Dermis microvascular lymphatic vessel endothelial cell (primary cell): ENCODE measurements around the gene CUL2. TPM values are rescaled to one million over a fixed set of nuclear protein-coding genes. Genes with fewer than 3 reads are reported as not detected.
"Not testable (repeated sequence)": the region's sequence is repeated elsewhere in the genome, so short reads cannot be mapped to it uniquely, and the experiment has no call there.

ENCODE experiments used
- DNase-seq, 2 donors: peaks; one replicate each; pipeline versions ENCODE4 v3.0.0 to v3.0.0-alpha.2; 2010; ENCODE audit warnings: low read depth in 2 of 2
- total RNA-seq: library from RNA; depleted of rRNA; stranded (reverse); fragments of >200 nt; gene quantifications from 2 replicates; pipeline ENCODE4 v1.2.1, GENCODE V29; 2014

Gene CUL2
- total RNA-seq, 1 donor from 2014 or later, result 24.0 TPM

DNA sequence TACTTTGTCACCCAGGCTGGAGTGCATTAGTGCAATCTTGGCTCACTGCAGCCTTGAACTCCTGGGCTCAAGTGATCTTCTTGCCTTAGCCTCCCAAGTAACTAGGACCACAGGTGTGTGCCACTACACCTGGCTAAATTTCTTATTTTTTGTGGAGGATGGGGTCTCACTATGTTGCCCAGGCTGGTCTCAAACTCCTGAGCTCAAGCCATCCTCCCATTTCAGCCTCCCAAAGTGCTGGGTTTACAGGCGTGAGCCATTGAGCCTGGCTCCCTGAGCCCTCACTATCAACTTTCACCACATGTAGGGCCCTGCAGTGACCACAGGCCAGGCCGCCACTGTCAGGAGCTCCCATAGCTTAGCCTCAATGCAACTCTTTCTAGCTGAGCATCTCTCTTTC lies 110.2 kb downstream of the CUL2 start:
- DNase-seq, result no peak

DNA sequence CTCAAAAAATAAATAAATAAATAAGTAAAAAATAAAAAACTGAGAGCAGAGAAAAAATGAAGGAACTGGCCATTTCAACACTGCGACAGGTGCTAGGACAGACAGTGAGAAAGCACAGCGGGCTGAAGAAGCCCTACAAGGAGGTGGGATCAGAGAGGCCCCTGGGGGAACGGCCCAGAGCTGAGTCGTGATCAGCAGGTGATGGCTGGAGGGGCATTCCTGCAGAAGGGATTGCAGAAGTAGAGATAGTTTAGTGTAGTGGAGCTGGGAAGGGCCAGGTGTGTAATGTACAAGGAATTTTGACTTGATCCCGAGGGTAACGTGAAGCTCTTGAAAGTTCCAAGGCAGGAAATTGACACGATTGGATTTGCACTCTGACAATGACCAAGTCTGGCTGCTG lies 112.1 kb downstream of the CUL2 start:
- no peak for DNase-seq

DNA sequence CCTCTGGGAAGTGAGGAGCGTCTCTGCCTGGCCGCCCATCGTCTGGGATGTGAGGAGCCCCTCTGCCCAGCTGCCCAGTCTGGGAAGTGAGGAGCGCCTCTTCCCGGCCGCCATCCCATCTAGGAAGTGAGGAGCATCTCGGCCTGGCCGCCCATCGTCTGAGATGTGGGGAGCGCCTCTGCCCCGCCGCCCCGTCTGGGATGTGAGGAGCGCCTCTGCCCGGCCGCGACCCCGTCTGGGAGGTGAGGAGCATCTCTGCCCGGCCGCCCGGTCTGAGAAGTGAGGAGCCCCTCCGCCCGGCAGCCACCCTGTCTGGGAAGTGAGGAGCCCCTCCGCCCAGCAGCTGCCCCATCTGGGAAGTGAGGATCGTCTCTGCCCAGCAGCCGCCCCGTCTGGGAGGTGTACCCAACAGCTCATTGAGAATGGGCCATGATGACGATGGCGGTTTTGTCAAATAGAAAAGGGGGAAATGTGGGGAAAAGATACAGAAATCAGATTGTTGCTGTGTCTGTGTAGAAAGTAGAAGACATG lies 113.7 kb downstream of the CUL2 start:
- not testable (repeated sequence) for DNase-seq

DNA sequence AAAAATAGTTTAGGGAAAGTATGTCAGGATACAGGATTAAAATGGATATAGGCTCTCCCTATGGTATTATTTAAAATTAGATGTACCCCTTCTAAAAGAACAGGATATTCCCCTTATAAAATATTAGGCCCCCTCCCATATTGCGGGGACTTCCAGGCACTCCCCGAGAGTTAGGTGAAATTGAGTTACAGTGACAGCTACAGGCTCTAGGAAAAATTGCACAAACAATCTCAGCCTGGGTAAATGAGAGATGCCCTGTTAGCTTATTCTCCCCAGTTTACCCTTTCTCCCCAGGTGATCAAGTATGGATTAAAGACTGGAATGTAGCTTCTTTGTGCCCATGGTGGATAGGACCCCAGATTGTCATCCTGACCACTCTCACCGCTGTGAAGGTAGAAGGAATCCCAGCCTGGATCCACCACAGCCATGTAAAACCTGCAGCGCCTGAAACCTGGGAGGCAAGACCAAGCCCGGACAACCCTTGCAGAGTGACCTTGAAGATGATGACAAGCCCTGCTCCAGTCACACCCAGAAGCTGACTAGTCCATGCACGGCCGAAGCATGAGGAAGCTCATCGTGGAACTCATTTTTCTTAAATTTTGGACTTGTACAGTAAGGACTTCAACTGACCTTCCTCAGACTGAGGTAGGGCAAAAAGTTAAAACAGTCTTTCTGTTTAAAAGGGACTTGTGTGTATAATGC lies 115.6 kb downstream of the CUL2 start:
- DNase-seq, result not testable (repeated sequence)

DNA sequence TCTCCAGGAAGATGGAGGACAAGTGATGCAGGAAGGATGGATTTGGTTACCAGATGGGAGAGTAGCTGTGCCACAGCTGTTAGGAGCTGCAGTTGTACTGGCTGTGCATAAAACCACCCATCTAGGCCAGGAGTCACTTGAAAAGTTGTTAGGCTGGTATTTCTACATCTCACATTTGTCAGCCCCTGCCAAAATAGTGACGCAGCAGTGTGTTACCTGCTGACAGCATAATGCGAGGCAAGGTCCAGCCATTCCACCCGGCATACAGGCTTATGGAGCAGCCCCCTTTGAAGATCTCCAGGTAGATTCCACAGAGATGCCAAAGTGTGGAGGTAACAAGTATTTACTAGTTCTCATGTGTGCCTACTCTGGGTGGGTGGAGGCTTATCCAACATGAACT lies 116.4 kb downstream of the CUL2 start:
- DNase-seq, result not testable (repeated sequence)

- not testable (repeated sequence) for DNase-seq
Observed at GRCh38 chr10:34973121-34973520, 117.0 kb downstream of the CUL2 start.

DNA sequence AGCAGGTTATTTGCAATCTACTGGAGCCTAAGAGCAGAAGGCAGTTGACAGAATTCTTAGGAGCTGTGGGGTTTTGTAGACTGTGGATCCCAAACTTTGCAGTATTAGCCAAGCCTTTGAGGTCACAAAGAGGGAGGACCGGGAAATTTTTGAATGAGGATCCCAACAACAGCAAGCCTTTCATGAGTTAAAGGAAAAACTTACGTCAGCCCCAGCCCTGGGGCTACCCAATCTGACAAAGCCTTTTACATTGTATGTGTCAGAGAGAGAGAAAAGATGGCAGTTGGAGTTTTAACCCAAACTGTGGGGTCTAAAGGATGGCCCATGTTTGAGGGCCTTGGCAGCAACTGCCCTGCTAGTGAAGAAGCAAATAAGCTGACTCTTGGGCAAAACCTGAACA lies 117.5 kb downstream of the CUL2 start:
- not testable (repeated sequence) for DNase-seq

- DNase-seq, result not testable (repeated sequence)
Observed at GRCh38 chr10:34971606-34972334, 118.4 kb downstream of the CUL2 start.

- no peak for DNase-seq
Observed at GRCh38 chr10:34969171-34969570, 121.0 kb downstream of the CUL2 start.

DNA sequence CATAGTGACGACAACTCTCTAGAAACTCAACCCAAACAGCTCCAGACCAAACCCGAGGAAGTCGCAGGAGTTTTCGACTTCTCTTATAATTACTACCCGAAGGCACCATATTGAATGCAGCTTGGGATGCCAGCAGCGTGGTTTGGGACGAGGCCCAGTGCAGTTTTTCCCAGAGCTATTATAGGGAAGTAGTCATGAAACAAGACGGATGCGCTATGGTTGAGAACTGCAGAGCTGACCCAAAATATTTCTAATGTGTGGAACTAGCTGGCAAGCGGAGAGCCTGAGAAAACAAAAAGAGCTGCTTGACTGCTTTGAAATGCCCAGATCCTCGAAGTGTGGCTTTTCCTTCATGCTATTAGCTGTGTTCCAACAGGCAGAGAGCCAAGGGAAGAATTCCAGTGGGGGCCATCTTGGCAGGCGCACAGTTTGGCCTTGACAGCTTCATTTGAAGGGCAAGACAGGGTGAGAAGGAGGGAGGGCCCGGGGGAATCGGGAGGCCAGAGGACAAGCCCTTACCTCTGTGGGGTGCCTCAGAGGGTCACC lies 122.7 kb downstream of the CUL2 start:
- no peak for DNase-seq

DNA sequence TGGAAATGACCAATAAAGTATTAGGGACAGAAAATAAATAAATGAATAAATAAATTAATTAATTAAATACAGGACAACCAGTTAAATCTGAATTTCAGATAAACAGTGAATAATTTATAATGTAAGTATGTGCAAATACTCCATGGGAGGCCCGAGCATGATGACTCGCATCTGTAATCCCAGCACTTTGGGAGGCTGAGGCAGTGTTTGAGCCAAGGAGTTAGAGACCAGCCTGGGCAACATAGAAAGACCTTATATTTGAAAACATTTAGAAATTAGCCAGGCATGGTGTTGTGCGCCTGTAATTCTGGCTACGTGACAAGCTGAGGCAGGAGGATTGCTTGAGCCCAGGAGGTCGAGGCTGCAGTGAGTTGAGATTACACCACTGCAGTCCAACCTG lies 123.7 kb downstream of the CUL2 start:
- no peak for DNase-seq

- no peak for DNase-seq
Observed at GRCh38 chr10:34966040-34966439, 124.1 kb downstream of the CUL2 start.

GRCh38 chr10:34964166-34964800 lies 125.9 kb downstream of the CUL2 start:
- no peak for DNase-seq

- DNase-seq, result no peak
Observed at GRCh38 chr10:34962866-34963265, 127.3 kb downstream of the CUL2 start.

DNA sequence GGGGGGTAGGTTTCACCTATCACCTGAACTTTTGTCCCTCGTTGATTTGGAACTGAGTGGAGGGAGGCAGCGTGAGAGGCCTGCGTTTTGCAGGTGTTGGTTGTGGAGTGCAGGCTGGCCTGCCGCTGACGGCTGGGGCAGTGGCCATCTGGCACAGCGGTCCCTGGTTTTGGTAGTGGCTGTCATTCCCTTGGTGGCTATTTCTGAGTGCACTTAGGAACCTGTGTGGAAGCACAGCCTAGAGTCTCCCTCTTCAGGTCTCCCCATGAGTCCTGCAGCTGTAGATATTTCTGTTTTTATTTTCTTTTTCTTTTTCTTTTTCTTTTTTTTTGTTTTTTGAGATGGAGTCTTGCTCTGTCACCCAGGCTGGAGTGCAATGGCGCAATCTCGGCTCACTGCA lies 129.2 kb downstream of the CUL2 start:
- peak in 1 of 2 donors; percentile 33 for DNase-seq

GRCh38 chr10:34959786-34960185 lies 130.4 kb downstream of the CUL2 start:
- no peak for DNase-seq

GRCh38 chr10:34959321-34959720 lies 130.8 kb downstream of the CUL2 start:
- peak in 1 of 2 donors; percentile 5 for DNase-seq

Other genes with a start within 250 kb of the CUL2 start
- gene CREM, start 36.5 kb upstream of the CUL2 start, total RNA-seq, result 66.1 and 71.1 TPM in 2 replicates
- 65.7 and 81.4 TPM in 2 replicates for gene CCNY, start 246.2 kb upstream of the CUL2 start, total RNA-seq